Endothelial cell of umbilical vein (primary cell): ENCODE results near the gene ZBTB46.

Experiments
- CTCF ChIP-seq, 2 donors: IDR thresholded peaks; 1 replicate in 1 of 2; 2 replicates in 1 of 2; pipeline ENCODE4 v1.5.1; 2011; ENCODE audit warnings: low read length in 2 of 2, mild to moderate bottlenecking in 2 of 2, moderate library complexity in 2 of 2, control low read depth in 1 of 2, inconsistent platforms in 1 of 2, low read depth in 1 of 2; ENCODE audit not compliant: insufficient read depth in 1 of 2; ENCODE audit errors: extremely low read depth in 1 of 2
- POLR2AphosphoS5 ChIP-seq: IDR thresholded peaks from 2 replicates; pipeline ENCODE4 v1.6.1; 2012; ENCODE audit warnings: low read depth, mild to moderate bottlenecking, control low read depth, low read length, moderate library complexity; ENCODE audit not compliant: insufficient read depth

- TF ChIP-seq CTCF (IDR thresholded peaks at IDR 0.05; ENCODE audit: extremely low read depth in 1 of 2, insufficient read depth in 1 of 2, low read depth in 1 of 2, low read length in 2 of 2) (no peak), POLR2AphosphoS5 (no peak)
These were observed 130.1 kb downstream of the ZBTB46 start for GRCh38 chr20:63701051-63701328.
